IPS-18a (cell line): ENCODE data around the gene LRP1B.

ENCODE experiments used
- H3K27ac ChIP-seq: one replicate; pipeline ENCODE4 v1.5.1; 2013; ENCODE audit warnings: low read length
- H3K27me3 ChIP-seq: one replicate; pipeline ENCODE4 v1.6.1; 2013; ENCODE audit warnings: mild to moderate bottlenecking, low read length; ENCODE audit not compliant: control insufficient read depth, insufficient read depth
- H3K36me3 ChIP-seq: one replicate; pipeline ENCODE4 v1.6.1; 2013; ENCODE audit warnings: low read depth, low read length; ENCODE audit not compliant: control insufficient read depth
- H3K4me1 ChIP-seq: one replicate; pipeline ENCODE4 v1.6.1; 2013; ENCODE audit warnings: low read depth, low read length; ENCODE audit not compliant: control insufficient read depth
- H3K4me3 ChIP-seq: one replicate; pipeline ENCODE4 v1.5.1; 2013; ENCODE audit warnings: low read length
- H3K9ac ChIP-seq: one replicate; pipeline ENCODE4 v1.6.1; 2013; ENCODE audit warnings: mild to moderate bottlenecking, low read length, moderate library complexity
- H3K9me3 ChIP-seq: one replicate; pipeline ENCODE4 v1.6.1; 2013; ENCODE audit warnings: low read depth, low read length; ENCODE audit not compliant: control insufficient read depth

LRP1B gene

DNA sequence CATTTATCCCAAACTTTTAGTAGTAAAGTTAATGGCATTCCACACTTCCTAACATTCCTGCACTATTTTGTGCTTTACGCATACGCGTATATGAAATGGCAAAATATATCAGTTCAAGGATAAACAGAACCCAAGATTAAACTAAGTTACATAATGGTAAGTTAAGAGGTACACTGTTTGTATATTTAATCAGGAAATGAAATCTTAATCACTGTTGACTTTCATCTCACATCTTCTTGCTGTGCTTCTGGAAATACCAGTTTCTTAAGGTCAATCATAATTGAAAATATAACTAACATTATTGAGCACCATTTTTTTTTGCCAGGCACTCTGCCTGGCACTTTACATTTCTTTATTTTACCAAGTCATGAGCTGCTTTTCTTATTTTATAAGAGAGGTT, 565.2 kb downstream of the LRP1B start:
- no peak overlapping the region for H3K4me3 ChIP-seq
- H3K4me1 ChIP-seq, result peaks cover 10% of the 10 kb centered on the region
- no peaks in the 10 kb centered on the region for H3K9me3 ChIP-seq
- H3K27ac ChIP-seq, result no peak overlapping the region
- no peaks in the 10 kb centered on the region for H3K36me3 ChIP-seq
- H3K9ac ChIP-seq, result no peak overlapping the region
- no peaks in the 10 kb centered on the region for H3K27me3 ChIP-seq

- no peaks in the 10 kb centered on the region for H3K27me3 ChIP-seq
- no peaks in the 10 kb centered on the region for H3K36me3 ChIP-seq
- no peaks in the 10 kb centered on the region for H3K9me3 ChIP-seq
- no peak overlapping the region for H3K9ac ChIP-seq
- peaks cover 12% of the 10 kb centered on the region for H3K4me1 ChIP-seq
- H3K4me3 ChIP-seq, result no peak overlapping the region
- no peak overlapping the region for H3K27ac ChIP-seq
Measured at GRCh38 chr2:141560723-141561122, 570.1 kb downstream of the LRP1B start.

DNA sequence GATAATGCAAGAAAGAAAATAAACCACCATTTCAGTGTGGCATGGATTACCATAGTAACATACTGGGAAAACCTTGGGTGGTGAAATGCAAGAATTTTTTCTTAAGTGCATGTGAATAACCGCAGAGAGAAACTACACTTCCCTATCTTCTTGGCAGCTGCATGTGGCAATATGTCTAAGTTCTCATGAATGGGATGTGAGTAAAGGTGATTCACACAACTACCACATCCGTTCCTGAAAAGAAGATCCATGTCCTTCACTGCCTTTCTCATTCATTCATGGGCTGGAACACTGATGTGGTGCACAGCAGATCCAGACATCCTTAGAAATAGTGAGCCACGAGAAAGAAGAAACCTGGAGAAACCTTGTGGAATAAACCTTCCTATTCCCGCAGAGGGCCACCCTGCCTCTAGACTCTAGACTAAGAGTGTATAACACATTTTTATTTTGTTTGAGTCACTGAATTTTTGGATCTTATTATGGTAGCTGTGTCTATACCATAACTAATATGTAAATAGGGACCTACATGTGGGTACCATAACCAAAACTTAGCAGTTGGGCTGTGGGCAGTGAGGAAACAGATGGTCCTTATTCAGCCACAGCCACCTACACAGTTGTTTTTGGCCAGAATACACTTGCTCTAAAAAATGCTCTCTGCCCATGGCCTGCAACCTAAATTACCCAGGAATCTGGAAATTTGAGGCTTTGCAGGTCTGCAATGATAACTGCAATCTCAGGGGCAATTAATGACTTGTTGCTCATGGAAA, 573.3 kb downstream of the LRP1B start:
- H3K4me3 ChIP-seq, result no peak overlapping the region
- H3K9me3 ChIP-seq, result no peaks in the 10 kb centered on the region
- no peak overlapping the region for H3K27ac ChIP-seq
- H3K4me1 ChIP-seq, result peaks cover 10% of the 10 kb centered on the region
- H3K27me3 ChIP-seq, result no peaks in the 10 kb centered on the region
- no peaks in the 10 kb centered on the region for H3K36me3 ChIP-seq
- no peak overlapping the region for H3K9ac ChIP-seq

GRCh38 chr2:141555876-141556470, 574.8 kb downstream of the LRP1B start:
- Histone ChIP-seq H3K36me3 (no peaks in the 10 kb centered on the region), H3K27ac (no peak overlapping the region), H3K4me3 (no peak overlapping the region), H3K27me3 (no peaks in the 10 kb centered on the region), H3K9me3 (no peaks in the 10 kb centered on the region), H3K9ac (no peak overlapping the region), H3K4me1 (peaks cover 6% of the 10 kb centered on the region)

DNA sequence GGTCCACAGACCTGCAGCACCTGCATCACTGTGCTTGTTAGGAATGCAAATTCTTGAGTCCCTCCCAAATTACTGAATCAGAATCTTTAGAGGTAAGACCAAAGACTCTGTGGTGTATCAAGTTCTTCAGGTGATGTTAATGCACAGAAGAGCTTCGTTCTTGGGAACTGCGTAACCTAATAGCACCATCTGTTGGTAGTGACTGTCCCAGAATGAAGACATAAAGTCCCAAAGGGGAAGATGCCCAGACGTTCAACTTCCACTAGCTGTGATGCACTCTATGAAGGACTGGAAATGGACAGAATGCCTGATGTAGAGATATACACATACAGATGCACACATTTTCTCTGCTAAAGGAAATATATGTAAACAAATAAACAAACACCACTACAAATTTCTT, 576.0 kb downstream of the LRP1B start:
- no peaks in the 10 kb centered on the region for H3K9me3 ChIP-seq
- peaks cover 4% of the 10 kb centered on the region for H3K4me1 ChIP-seq
- no peak overlapping the region for H3K27ac ChIP-seq
- no peak overlapping the region for H3K9ac ChIP-seq
- H3K27me3 ChIP-seq, result no peaks in the 10 kb centered on the region
- no peak overlapping the region for H3K4me3 ChIP-seq
- no peaks in the 10 kb centered on the region for H3K36me3 ChIP-seq

GRCh38 chr2:141534666-141535362, 596.0 kb downstream of the LRP1B start:
- Histone ChIP-seq H3K4me1 (no peaks in the 10 kb centered on the region), H3K9ac (no peak overlapping the region), H3K9me3 (no peaks in the 10 kb centered on the region), H3K4me3 (no peak overlapping the region), H3K36me3 (no peaks in the 10 kb centered on the region), H3K27me3 (no peaks in the 10 kb centered on the region), H3K27ac (no peak overlapping the region)

DNA sequence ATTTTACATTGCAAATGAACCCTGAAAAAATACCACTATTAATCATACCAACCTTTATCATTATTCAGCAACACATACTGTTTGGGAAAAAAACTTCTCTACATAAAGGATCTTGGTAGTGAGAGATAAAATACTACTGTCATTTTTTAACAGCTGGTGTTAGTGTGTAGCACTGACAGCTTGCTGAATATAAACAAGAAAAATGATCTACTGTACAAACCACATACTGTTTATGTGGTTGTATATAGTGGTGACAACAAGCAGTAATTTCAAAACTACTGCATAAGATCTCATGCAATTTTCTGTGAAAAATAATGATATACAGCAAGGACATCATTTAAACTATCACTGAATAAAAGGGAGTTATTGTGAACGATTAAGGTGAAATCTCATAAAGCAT, 601.2 kb downstream of the LRP1B start:
- Histone ChIP-seq H3K9me3 (no peaks in the 10 kb centered on the region), H3K27me3 (no peaks in the 10 kb centered on the region), H3K27ac (no peak overlapping the region), H3K36me3 (no peaks in the 10 kb centered on the region), H3K4me1 (no peaks in the 10 kb centered on the region), H3K4me3 (no peak overlapping the region), H3K9ac (no peak overlapping the region)

DNA sequence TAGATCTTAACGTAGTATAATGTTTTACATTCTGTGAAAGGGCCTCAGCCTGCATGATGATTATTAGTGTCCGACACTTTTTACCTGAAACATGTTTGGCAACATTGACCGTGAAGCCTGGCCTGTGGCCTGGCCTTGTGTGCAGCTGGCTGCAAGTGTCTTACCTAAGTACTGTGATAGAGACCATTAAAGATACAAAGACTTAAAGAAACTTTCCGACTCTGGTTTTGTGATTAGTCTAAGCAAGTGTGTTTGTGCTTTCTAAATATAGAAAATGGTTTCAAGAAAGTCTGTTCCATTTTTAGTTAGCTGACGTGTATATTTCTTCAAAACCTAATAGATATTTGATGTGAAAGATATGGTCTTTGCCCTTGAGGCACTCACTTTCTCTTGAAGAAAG, 601.8 kb downstream of the LRP1B start:
- Histone ChIP-seq H3K36me3 (no peaks in the 10 kb centered on the region), H3K9me3 (no peaks in the 10 kb centered on the region), H3K4me3 (no peak overlapping the region), H3K27ac (no peak overlapping the region), H3K27me3 (no peaks in the 10 kb centered on the region), H3K4me1 (no peaks in the 10 kb centered on the region), H3K9ac (no peak overlapping the region)

- Histone ChIP-seq H3K4me1 (no peaks in the 10 kb centered on the region), H3K4me3 (no peak overlapping the region), H3K9me3 (no peaks in the 10 kb centered on the region), H3K9ac (no peak overlapping the region), H3K36me3 (no peaks in the 10 kb centered on the region), H3K27ac (no peak overlapping the region), H3K27me3 (no peaks in the 10 kb centered on the region)
Measured at GRCh38 chr2:141526760-141527159, 604.1 kb downstream of the LRP1B start.

DNA sequence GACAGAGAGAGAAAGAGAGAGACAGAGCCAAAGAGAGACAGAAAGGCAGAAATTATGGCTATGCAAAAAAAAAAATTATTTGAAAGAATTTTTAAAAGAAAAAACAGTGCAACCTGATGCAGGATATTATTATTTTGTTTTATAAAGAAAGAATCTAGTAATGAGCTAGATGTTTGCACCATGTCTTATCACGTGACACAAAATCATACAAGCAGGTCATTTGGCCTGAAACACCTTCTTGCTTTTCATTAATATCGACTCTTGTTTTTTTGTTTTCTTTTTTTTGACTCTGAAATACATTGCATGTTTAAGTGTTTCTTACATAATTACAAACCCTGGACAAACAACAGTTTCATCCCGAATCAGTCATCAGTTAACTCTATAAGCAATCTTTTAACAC, 606.0 kb downstream of the LRP1B start:
- Histone ChIP-seq H3K36me3 (no peaks in the 10 kb centered on the region), H3K9ac (no peak overlapping the region), H3K4me1 (peaks cover 3% of the 10 kb centered on the region), H3K27me3 (no peaks in the 10 kb centered on the region), H3K4me3 (no peak overlapping the region), H3K9me3 (no peaks in the 10 kb centered on the region), H3K27ac (no peak overlapping the region)

DNA sequence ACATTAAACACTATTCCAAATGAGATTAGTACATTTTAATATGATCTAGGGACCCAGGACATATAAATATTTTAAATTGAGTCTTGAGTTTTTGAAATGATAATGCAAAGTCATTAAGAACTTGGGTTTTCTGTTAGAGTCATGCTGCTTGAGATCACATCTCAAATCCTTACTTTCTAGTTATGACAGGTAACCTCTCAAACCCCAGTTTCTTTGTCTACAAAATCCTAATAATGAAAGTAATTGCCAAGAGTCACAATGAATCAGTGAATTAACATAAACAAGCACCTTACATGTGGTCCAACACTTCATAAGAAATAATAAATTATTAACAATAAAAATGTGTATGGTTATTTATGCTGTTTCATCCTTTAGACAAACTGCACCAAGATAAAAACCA, 607.6 kb downstream of the LRP1B start:
- Histone ChIP-seq H3K27me3 (no peaks in the 10 kb centered on the region), H3K27ac (no peak overlapping the region), H3K36me3 (no peaks in the 10 kb centered on the region), H3K9me3 (no peaks in the 10 kb centered on the region), H3K9ac (no peak overlapping the region), H3K4me3 (no peak overlapping the region), H3K4me1 (peaks cover 3% of the 10 kb centered on the region)
